IPS-15b (cell line): ENCODE measurements around the gene METAP2.

ENCODE experiments used
- H3K27me3 ChIP-seq: one replicate; pipeline ENCODE4 v1.6.1; 2013; ENCODE audit warnings: low read length; ENCODE audit not compliant: control insufficient read depth, insufficient read depth
- H3K36me3 ChIP-seq: one replicate; pipeline ENCODE4 v1.6.1; 2013; ENCODE audit warnings: low read length; ENCODE audit not compliant: control insufficient read depth, insufficient read depth
- H3K4me1 ChIP-seq: one replicate; pipeline ENCODE4 v1.6.1; 2013; ENCODE audit warnings: mild to moderate bottlenecking, low read length; ENCODE audit not compliant: control insufficient read depth, insufficient read depth
- H3K4me3 ChIP-seq: one replicate; pipeline ENCODE4 v1.5.1; 2013; ENCODE audit warnings: low read depth, low read length
- H3K9ac ChIP-seq: one replicate; pipeline ENCODE4 v1.6.1; 2013; ENCODE audit warnings: low read depth, mild to moderate bottlenecking, low read length
- H3K9me3 ChIP-seq: one replicate; pipeline ENCODE4 v1.6.1; 2013; ENCODE audit warnings: mild to moderate bottlenecking, low read length; ENCODE audit not compliant: control insufficient read depth, insufficient read depth

METAP2 gene

DNA sequence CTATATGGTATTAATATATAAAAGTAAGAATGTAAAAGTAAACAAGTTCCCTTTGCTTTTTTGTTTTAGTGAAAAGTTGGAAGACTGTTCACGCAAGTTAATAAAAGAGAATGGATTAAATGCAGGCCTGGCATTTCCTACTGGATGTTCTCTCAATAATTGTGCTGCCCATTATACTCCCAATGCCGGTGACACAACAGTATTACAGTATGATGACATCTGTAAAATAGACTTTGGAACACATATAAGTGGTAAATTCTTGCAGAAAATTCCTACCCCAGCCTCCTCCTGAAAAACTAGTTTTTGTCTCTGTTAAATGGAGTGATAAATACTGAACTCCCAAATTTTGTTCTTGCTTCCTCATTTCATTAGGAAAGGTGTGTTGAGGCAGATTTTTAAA is 20.9 kb downstream of the METAP2 start:
- Histone ChIP-seq H3K9me3 (no peaks in the 10 kb centered on the region), H3K36me3 (peaks cover 8% of the 10 kb centered on the region), H3K9ac (no peak overlapping the region), H3K4me1 (no peaks in the 10 kb centered on the region), H3K4me3 (no peak overlapping the region), H3K27me3 (no peaks in the 10 kb centered on the region)

DNA sequence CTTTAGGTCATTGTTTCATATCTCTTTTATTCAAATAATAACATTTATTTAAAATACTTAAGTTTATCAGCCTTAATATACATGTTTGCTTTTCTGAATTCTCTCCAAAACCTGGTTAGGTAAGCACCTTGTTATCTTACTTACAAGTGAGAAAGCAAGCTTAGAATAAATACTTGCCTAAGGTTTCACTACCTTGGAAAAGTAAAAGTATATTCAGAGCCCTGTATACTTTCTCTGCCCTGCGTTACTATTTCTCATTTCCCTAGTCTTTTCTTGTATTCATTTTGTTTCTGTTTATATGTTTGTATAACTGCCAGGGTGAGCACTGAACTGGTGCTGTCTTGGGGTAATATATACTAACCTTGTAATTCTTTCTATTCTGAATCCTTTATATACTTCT is 21.5 kb downstream of the METAP2 start:
- H3K9me3 ChIP-seq: no peaks in the 10 kb centered on the region
- H3K9ac ChIP-seq: no peak overlapping the region
- H3K27me3 ChIP-seq: no peaks in the 10 kb centered on the region
- no peaks in the 10 kb centered on the region for H3K4me1 ChIP-seq
- no peak overlapping the region for H3K4me3 ChIP-seq
- peaks cover 8% of the 10 kb centered on the region for H3K36me3 ChIP-seq

DNA sequence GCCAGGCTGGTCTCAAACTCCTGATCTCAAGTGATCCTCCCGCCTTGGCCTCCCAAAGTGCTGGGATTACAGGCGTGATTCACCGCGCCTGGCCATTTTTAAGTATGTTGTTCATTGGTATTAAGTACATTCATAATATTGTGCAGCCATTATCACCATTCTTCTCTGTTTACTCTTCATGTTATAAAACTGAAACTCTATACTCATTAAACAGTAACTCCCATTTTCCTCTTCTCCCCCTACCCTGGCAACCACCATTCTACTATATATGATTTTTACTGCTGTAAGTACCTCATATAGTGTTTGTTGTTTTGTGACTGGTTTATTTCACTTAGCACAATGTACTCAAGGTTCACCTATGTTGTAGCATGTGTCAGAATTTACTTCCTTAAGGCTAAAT is 23.1 kb downstream of the METAP2 start:
- Histone ChIP-seq H3K36me3 (peaks cover 8% of the 10 kb centered on the region), H3K9ac (no peak overlapping the region), H3K27me3 (no peaks in the 10 kb centered on the region), H3K4me3 (no peak overlapping the region), H3K9me3 (no peaks in the 10 kb centered on the region), H3K4me1 (no peaks in the 10 kb centered on the region)

DNA sequence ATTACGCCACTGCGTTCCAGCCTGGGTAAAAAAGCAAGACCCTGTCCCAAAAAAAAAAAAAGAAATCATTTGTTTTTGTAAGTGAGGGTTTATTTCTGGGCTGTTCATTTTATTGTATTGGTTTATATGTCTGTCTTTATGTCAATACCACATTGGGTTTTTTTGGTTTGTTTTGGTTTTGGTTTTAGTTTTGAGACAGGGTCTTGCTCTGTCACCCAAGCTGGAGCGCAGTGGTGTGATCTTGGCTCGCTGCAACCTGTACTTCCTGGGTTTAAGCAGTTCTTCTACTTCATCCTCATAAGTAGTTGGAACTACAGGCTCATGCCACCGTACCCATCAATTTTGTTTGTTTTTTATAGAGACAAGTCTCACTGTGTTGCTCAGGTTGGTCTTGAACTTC is 25.0 kb downstream of the METAP2 start:
- Histone ChIP-seq H3K36me3 (peaks cover 15% of the 10 kb centered on the region), H3K4me1 (no peaks in the 10 kb centered on the region), H3K27me3 (no peaks in the 10 kb centered on the region), H3K9me3 (no peaks in the 10 kb centered on the region), H3K4me3 (no peak overlapping the region), H3K9ac (no peak overlapping the region)

DNA sequence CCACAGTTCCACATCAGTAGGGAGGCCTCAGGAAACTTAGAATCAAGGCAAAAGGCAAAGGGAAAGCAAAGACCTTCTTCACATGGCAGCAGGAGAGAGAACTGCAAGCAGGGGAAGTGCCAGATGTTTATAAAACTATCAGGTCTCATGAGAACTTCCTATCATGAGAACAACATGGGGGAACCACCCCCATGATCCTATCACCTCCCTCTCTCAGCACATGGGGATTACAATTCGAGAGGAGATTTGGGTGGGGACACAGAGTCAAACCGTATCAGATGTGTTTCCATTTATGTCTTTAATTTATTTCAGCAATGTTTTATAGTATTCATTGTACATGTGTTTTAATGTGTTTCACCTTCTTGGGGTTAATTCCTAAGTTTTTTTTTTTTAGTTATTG is 25.8 kb downstream of the METAP2 start:
- H3K36me3 ChIP-seq: peaks cover 22% of the 10 kb centered on the region

DNA sequence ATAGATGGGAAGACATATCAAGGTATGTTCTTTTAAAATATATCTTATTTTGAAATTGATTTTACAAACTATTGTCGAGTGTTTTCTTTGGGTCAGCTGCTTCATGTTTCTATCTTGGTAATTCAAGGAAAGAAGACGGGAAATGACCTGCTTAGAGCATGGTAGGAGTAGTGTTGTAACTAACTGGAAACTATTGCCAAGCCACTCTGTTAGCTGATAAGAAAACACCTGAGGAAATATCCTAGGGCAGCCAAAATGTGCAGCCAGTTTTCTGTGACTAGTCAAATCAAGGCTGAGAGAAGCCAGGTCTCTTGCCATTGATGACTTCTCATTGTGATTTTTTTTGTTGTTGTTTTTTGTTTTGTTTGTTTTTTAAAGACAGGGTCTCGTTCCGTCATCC is 30.2 kb downstream of the METAP2 start:
- no peak overlapping the region for H3K9ac ChIP-seq
- H3K4me3 ChIP-seq: no peak overlapping the region
- H3K27me3 ChIP-seq: no peaks in the 10 kb centered on the region
- peaks cover 21% of the 10 kb centered on the region for H3K36me3 ChIP-seq
- H3K9me3 ChIP-seq: no peaks in the 10 kb centered on the region
- H3K4me1 ChIP-seq: no peaks in the 10 kb centered on the region

More for the DNA sequence above, 25.8 kb downstream of the METAP2 start:
- Histone ChIP-seq H3K9me3 (no peaks in the 10 kb centered on the region), H3K4me3 (no peak overlapping the region), H3K4me1 (no peaks in the 10 kb centered on the region), H3K27me3 (no peaks in the 10 kb centered on the region), H3K9ac (no peak overlapping the region)

DNA sequence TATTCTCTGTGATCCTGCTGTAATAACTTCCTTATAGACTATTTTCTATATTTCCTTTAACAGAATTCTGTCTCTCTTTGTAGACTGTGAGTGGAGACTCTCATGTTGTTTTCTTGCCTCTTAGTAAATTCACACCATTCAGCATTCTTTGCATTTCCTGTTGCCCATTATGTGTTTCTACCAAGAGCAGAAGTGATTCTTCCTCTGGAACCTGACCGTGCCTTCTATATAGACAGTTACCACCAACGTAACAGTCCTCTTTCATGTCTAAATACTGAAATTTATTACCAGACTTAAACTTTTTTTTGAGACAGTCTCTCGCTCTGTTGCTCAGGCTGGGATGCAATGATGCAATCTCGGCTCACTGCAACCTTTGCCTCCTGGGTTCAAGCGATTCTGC is 31.1 kb downstream of the METAP2 start:
- Histone ChIP-seq H3K9ac (no peak overlapping the region), H3K36me3 (peaks cover 21% of the 10 kb centered on the region), H3K4me1 (no peaks in the 10 kb centered on the region), H3K27me3 (no peaks in the 10 kb centered on the region), H3K9me3 (no peaks in the 10 kb centered on the region), H3K4me3 (no peak overlapping the region)

DNA sequence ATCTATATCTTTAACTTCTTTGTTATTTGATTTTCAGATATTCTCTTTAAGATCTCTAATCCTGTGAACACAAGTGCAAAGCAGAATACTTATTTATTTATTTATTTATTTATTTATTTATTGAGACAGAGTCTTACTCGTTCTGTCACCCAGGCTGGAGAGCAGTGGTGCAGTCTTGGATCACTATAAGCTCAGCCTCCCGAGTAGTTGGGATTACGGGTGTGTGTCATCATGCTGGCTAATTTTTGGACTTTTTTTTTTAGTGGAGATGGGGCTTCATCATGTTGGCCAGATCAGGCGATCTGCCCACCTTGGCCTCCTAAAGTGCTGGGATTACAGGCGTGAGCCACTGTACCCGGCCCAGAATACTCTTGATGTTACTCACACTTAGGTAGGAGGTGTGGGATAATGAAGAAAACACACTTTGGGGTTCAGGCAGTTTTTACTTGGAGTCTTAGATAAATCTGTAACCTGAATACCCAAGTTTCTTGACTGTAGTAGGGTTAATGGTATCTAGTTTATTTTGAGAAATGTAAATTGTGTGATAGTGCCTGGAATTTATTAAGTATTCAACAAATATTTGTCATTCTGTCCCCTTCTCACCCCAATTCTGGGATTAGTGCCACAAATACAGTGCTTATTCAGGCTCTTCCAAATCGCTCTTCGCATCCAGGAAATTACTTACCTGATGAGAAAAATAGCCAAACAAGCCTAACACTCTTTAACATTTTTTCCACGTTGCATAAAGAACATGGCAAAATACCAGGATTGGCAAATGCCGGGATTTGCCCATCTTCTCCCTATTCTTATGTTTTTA is 33.0 kb downstream of the METAP2 start:
- H3K36me3 ChIP-seq: peaks cover 25% of the 10 kb centered on the region
- H3K27me3 ChIP-seq: no peaks in the 10 kb centered on the region
- no peaks in the 10 kb centered on the region for H3K9me3 ChIP-seq
- H3K9ac ChIP-seq: no peak overlapping the region
- H3K4me1 ChIP-seq: no peaks in the 10 kb centered on the region
- no peak overlapping the region for H3K4me3 ChIP-seq

DNA sequence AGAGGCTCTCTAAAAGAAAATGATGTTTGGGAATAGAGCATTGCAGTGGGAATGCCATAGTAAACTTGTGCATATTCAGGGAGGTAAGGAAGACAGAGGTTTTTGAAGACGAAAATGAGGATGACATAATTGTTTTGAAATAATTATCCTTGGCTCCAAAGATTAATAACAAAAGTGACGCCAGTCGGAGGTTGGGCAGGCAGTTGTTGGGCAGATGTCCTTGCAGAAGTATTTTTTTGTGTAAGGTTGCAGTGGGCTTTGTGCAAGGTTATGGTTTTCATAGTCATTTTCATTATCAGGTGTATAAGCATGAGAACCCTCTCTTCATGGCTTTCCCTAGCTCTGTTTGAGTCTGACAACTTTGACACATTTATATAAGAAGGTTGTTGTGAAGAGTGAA is 35.3 kb downstream of the METAP2 start:
- Histone ChIP-seq H3K27me3 (no peaks in the 10 kb centered on the region), H3K9ac (no peak overlapping the region), H3K4me3 (no peak overlapping the region), H3K9me3 (no peaks in the 10 kb centered on the region), H3K4me1 (no peaks in the 10 kb centered on the region), H3K36me3 (peaks cover 26% of the 10 kb centered on the region)

DNA sequence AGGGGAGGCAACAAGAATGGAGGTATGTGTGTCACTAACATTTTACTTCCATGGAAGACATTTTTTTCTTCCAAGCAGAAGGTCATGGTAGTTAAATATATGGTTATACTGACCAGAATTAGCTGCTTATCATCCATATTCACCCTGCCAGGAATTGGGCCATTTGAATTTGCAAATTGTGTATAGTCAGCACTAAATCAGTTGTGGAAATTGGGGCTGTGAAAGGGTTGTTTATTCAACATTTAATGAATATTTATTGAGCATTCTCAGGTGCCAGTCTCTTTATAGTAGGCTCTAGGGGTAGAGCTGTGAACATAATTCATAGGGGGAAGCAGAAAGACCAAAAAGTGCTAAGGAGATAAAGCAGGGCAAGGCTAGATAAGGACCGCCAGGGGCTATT is 38.0 kb downstream of the METAP2 start:
- H3K9ac ChIP-seq: no peak overlapping the region
- no peak overlapping the region for H3K4me3 ChIP-seq
- H3K4me1 ChIP-seq: no peaks in the 10 kb centered on the region
- H3K9me3 ChIP-seq: no peaks in the 10 kb centered on the region
- H3K27me3 ChIP-seq: no peaks in the 10 kb centered on the region
- H3K36me3 ChIP-seq: peaks cover 24% of the 10 kb centered on the region

DNA sequence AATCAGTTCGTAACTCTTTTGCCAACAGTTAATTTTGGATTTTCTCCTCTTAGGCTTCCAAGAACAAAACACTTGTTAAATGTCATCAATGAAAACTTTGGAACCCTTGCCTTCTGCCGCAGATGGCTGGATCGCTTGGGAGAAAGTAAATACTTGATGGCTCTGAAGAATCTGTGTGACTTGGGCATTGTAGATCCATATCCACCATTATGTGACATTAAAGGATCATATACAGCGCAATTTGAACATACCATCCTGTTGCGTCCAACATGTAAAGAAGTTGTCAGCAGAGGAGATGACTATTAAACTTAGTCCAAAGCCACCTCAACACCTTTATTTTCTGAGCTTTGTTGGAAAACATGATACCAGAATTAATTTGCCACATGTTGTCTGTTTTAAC is 39.6 kb downstream of the METAP2 start:
- Histone ChIP-seq H3K9ac (no peak overlapping the region), H3K4me1 (no peaks in the 10 kb centered on the region), H3K9me3 (no peaks in the 10 kb centered on the region), H3K27me3 (no peaks in the 10 kb centered on the region), H3K4me3 (no peak overlapping the region), H3K36me3 (peaks cover 26% of the 10 kb centered on the region)

DNA sequence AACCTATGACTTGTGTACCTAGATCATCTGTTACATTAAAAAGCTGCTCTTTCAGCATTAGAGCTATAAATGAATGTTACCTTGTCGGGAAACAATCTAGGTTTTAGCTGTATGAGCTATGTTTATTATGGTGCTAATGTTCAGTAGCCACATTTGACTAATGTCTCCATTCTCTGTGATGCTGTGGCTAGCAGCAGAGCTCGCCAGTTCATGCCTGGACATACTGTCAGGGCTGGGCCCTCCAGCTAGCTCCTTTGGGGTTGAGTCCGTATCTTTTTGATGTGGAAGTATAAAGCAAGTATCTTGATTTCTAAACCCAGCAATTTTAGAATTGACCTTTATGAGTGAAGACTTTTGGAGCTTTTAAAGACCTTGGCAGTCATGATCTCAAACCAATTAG is 41.2 kb downstream of the METAP2 start:
- Histone ChIP-seq H3K4me1 (no peaks in the 10 kb centered on the region), H3K36me3 (peaks cover 30% of the 10 kb centered on the region), H3K27me3 (no peaks in the 10 kb centered on the region), H3K9me3 (no peaks in the 10 kb centered on the region), H3K4me3 (no peak overlapping the region), H3K9ac (no peak overlapping the region)
